OCI-M2 (cell line): Measurements from ENCODE around the gene SPINK13.
"Not testable (repeated sequence)": the region's sequence is repeated elsewhere in the genome, so short reads cannot be mapped to it uniquely, and the experiment has no call there.

ENCODE experiments used
- DNase-seq: peaks from one replicate; lab custom pipeline; 2025; ENCODE audit not compliant: unreplicated experiment; lab: John Stamatoyannopoulos, UW

Gene SPINK13

GRCh38 chr5:148268566-148268965 is at the start of gene SPINK13:
Gene SPINK13 (plus strand): TSS chr5:148268794. CDS start chr5:148270073, 1,279 bp downstream.
- DNase-seq, result no peak

- no peak for DNase-seq
Observed at GRCh38 chr5:148221508-148221907, 47.1 kb upstream of the SPINK13 start.

GRCh38 chr5:148224117-148224742 is 44.4 kb upstream of the SPINK13 start:
- no peak for DNase-seq

- DNase-seq, result no peak
Observed at GRCh38 chr5:148228392-148228984, 40.1 kb upstream of the SPINK13 start.

GRCh38 chr5:148229840-148230239 is 38.8 kb upstream of the SPINK13 start:
- no peak for DNase-seq

- no peak for DNase-seq
Observed at GRCh38 chr5:148230240-148230639, 38.4 kb upstream of the SPINK13 start.

GRCh38 chr5:148237785-148238417 is 30.7 kb upstream of the SPINK13 start:
- no peak for DNase-seq

- DNase-seq, result no peak
Observed at GRCh38 chr5:148238418-148238794, 30.2 kb upstream of the SPINK13 start, which contains the start of gene MARCOL. Gene MARCOL (plus strand): TSS chr5:148238525. CDS start chr5:148238598, 73 bp downstream.

GRCh38 chr5:148248894-148249293 is 19.7 kb upstream of the SPINK13 start:
- no peak for DNase-seq

- no peak for DNase-seq
Observed at GRCh38 chr5:148255456-148255855, 13.1 kb upstream of the SPINK13 start.

GRCh38 chr5:148259288-148259687 is 9.3 kb upstream of the SPINK13 start:
- DNase-seq, result no peak

GRCh38 chr5:148261221-148261620 is 7.4 kb upstream of the SPINK13 start:
- DNase-seq, result no peak

- no peak for DNase-seq
Observed at GRCh38 chr5:148267962-148268361, 632 bp upstream of the SPINK13 start.

- DNase-seq, result not testable (repeated sequence)
Observed at GRCh38 chr5:148275129-148275528, 6.5 kb downstream of the SPINK13 start.

GRCh38 chr5:148280893-148281292 is 12.3 kb downstream of the SPINK13 start:
- not testable (repeated sequence) for DNase-seq

- not testable (repeated sequence) for DNase-seq
Observed at GRCh38 chr5:148281336-148281735, 12.7 kb downstream of the SPINK13 start.

GRCh38 chr5:148290271-148291195 is 21.9 kb downstream of the SPINK13 start:
- DNase-seq, result no peak

- DNase-seq, result no peak
Observed at GRCh38 chr5:148297731-148298130, 29.1 kb downstream of the SPINK13 start.

GRCh38 chr5:148306446-148306845 is 37.9 kb downstream of the SPINK13 start:
- no peak for DNase-seq

GRCh38 chr5:148309019-148309418 is 40.4 kb downstream of the SPINK13 start:
- DNase-seq, result no peak

GRCh38 chr5:148309746-148310145 is 41.2 kb downstream of the SPINK13 start:
- DNase-seq, result no peak
